Suprapubic skin (tissue), 4 donors: ENCODE results near the gene SRXN1.

Source experiments
- POLR2A ChIP-seq, 2 donors: fragments of 450-650 bp; IDR thresholded peaks; one replicate each; pipeline ENCODE4 v1.6.1; 2017; ENCODE audit warnings: antibody characterized with exemption in 2 of 2, mild to moderate bottlenecking in 2 of 2, moderate library complexity in 2 of 2
- POLR2AphosphoS5 ChIP-seq, 3 donors: sonication (generic); formaldehyde crosslinking; IDR thresholded peaks; one replicate each; pipeline ENCODE4 v1.6.1; 2017; ENCODE audit warnings: antibody characterized with exemption in 3 of 3
- TF ChIP-seq, protein P1 (sequence below), 2 donors: fragments of 200-600 bp in 1 of 2; fragments of 450-650 bp in 1 of 2; sonication (generic) in 1 of 2; IDR thresholded peaks; one replicate each; pipeline ENCODE4 v1.5.1; 2016 to 2019; ENCODE audit warnings: antibody characterized with exemption in 2 of 2, mild to moderate bottlenecking in 1 of 2, moderate library complexity in 1 of 2

DNA sequence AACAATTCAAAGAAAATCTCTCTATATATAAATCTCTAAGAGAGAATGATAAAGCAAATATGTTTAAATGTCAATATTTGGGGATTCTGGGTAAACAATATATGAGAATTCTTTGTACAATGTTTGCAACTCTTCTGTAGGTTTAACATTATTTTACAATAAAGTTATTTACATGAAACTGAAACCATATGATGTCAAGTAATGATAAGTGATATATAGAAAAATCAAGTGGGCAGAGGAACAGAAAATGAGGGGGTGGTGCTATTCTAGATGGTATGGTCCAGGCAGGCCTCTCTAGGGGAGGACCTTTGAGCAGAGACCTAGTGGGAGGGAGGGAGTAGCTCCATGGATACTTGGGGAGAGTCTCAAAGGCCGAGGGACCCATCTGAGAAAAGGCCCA lies 39.0 kb upstream of the SRXN1 start:
- TF ChIP-seq, protein P1, sequence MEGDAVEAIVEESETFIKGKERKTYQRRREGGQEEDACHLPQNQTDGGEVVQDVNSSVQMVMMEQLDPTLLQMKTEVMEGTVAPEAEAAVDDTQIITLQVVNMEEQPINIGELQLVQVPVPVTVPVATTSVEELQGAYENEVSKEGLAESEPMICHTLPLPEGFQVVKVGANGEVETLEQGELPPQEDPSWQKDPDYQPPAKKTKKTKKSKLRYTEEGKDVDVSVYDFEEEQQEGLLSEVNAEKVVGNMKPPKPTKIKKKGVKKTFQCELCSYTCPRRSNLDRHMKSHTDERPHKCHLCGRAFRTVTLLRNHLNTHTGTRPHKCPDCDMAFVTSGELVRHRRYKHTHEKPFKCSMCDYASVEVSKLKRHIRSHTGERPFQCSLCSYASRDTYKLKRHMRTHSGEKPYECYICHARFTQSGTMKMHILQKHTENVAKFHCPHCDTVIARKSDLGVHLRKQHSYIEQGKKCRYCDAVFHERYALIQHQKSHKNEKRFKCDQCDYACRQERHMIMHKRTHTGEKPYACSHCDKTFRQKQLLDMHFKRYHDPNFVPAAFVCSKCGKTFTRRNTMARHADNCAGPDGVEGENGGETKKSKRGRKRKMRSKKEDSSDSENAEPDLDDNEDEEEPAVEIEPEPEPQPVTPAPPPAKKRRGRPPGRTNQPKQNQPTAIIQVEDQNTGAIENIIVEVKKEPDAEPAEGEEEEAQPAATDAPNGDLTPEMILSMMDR (IDR thresholded peaks at IDR 0.05): no peak
- TF ChIP-seq POLR2A (IDR thresholded peaks at IDR 0.05): no peak
- no peak for TF ChIP-seq POLR2AphosphoS5 (IDR thresholded peaks at IDR 0.05)
